Activated CD8-positive, alpha-beta memory T cell treated with anti-CD3 and anti-CD28 coated beads, Interleukin-2, amount 50 U/mL, for 48 hours (primary cell): ENCODE measurements around the gene IMPA2.
"Not testable (repeated sequence)": the region's sequence is repeated elsewhere in the genome, so short reads cannot be mapped to it uniquely, and the experiment has no call there.

Source experiments
- DNase-seq: peaks from one replicate; pipeline ENCODE4 v3.0.0-alpha.2; 2020

The IMPA2 gene

GRCh38 chr18:12031181-12031580 is 49.9 kb downstream of the IMPA2 start:
- no peak for DNase-seq

- DNase-seq, result no peak
Observed at GRCh38 chr18:12031846-12032245, 50.5 kb downstream of the IMPA2 start.

GRCh38 chr18:12032786-12033642 is 51.7 kb downstream of the IMPA2 start:
- DNase-seq, result no peak

GRCh38 chr18:12033643-12034025 is 52.3 kb downstream of the IMPA2 start:
- DNase-seq, result no peak

- DNase-seq, result no peak
Observed at GRCh38 chr18:12034241-12035100, 53.2 kb downstream of the IMPA2 start.

- DNase-seq, result no peak
Observed at GRCh38 chr18:12035481-12035880, 54.2 kb downstream of the IMPA2 start.

- DNase-seq, result no peak
Observed at GRCh38 chr18:12036201-12036751, 55.0 kb downstream of the IMPA2 start.

GRCh38 chr18:12038082-12038638 is 56.9 kb downstream of the IMPA2 start:
- peak; percentile 71 for DNase-seq

- peak; percentile 93 for DNase-seq
Observed at GRCh38 chr18:12038639-12039539, 57.6 kb downstream of the IMPA2 start.

- not testable (repeated sequence) for DNase-seq
Observed at GRCh38 chr18:12039540-12039930, 58.2 kb downstream of the IMPA2 start.

GRCh38 chr18:12041561-12041960 is 60.3 kb downstream of the IMPA2 start:
- no peak for DNase-seq

- no peak for DNase-seq
Observed at GRCh38 chr18:12043811-12044210, 62.5 kb downstream of the IMPA2 start.

GRCh38 chr18:12044591-12044990 is 63.3 kb downstream of the IMPA2 start:
- no peak for DNase-seq

GRCh38 chr18:12046046-12046750 is 64.9 kb downstream of the IMPA2 start:
- no peak for DNase-seq

- no peak for DNase-seq
Observed at GRCh38 chr18:12046751-12047335, 65.5 kb downstream of the IMPA2 start.

- DNase-seq, result no peak
Observed at GRCh38 chr18:12048010-12048826, 66.9 kb downstream of the IMPA2 start.

- no peak for DNase-seq
Observed at GRCh38 chr18:12048827-12049175, 67.5 kb downstream of the IMPA2 start.

GRCh38 chr18:12049978-12050811 is 68.9 kb downstream of the IMPA2 start:
- DNase-seq, result no peak

- no peak for DNase-seq
Observed at GRCh38 chr18:12052866-12053265, 71.6 kb downstream of the IMPA2 start.
